ENCODE results near the gene BMP8A.
A peak's percentile ranks its signal among the peaks of the same experiment; 100 is the strongest.
"Not testable (repeated sequence)": the region's sequence is repeated elsewhere in the genome, so short reads cannot be mapped to it uniquely, and the experiment has no call there.

BMP8A gene

GRCh38 chr1:39483276-39483675, 8.2 kb upstream of the BMP8A start:
- no peak for DNase-seq (ENCODE audit: low spot score)

GRCh38 chr1:39484564-39484963, 6.9 kb upstream of the BMP8A start:
- DNase-seq (ENCODE audit: low spot score), result no peak

- no peak for DNase-seq (ENCODE audit: low spot score)
Observed at GRCh38 chr1:39485046-39485803, 6.2 kb upstream of the BMP8A start.

- no peak for DNase-seq (ENCODE audit: low spot score)
Observed at GRCh38 chr1:39488012-39488545, 3.4 kb upstream of the BMP8A start.

GRCh38 chr1:39488793-39489566, 2.5 kb upstream of the BMP8A start:
- DNase-seq (ENCODE audit: low spot score), result no peak

GRCh38 chr1:39489567-39490239, 1.7 kb upstream of the BMP8A start:
- DNase-seq (ENCODE audit: low spot score), result no peak

- no peak for DNase-seq (ENCODE audit: low spot score)
Observed at GRCh38 chr1:39490596-39491145, 765 bp upstream of the BMP8A start.

- DNase-seq (ENCODE audit: low spot score), result not testable (repeated sequence)
Observed at GRCh38 chr1:39492118-39493042, 944 bp downstream of the BMP8A start.

GRCh38 chr1:39493043-39493810, 1.8 kb downstream of the BMP8A start:
- DNase-seq (ENCODE audit: low spot score), result not testable (repeated sequence)

- DNase-seq (ENCODE audit: low spot score), result no peak
Observed at GRCh38 chr1:39494671-39495410, 3.4 kb downstream of the BMP8A start.

GRCh38 chr1:39496520-39496919, 5.1 kb downstream of the BMP8A start:
- DNase-seq (ENCODE audit: low spot score), result not testable (repeated sequence)

GRCh38 chr1:39497585-39497984, 6.1 kb downstream of the BMP8A start:
- DNase-seq (ENCODE audit: low spot score), result no peak

- not testable (repeated sequence) for DNase-seq (ENCODE audit: low spot score)
Observed at GRCh38 chr1:39498096-39498710, 6.8 kb downstream of the BMP8A start.

- not testable (repeated sequence) for DNase-seq (ENCODE audit: low spot score)
Observed at GRCh38 chr1:39498821-39499220, 7.4 kb downstream of the BMP8A start.

GRCh38 chr1:39499668-39500067, 8.2 kb downstream of the BMP8A start:
- no peak for DNase-seq (ENCODE audit: low spot score)

GRCh38 chr1:39500862-39501389, 9.5 kb downstream of the BMP8A start:
- no peak for DNase-seq (ENCODE audit: low spot score)

GRCh38 chr1:39501666-39502065, 10.2 kb downstream of the BMP8A start:
- peak; percentile 73 for DNase-seq (ENCODE audit: low spot score)

GRCh38 chr1:39504436-39504835, 13.0 kb downstream of the BMP8A start:
- not testable (repeated sequence) for DNase-seq (ENCODE audit: low spot score)

GRCh38 chr1:39505289-39505688, 13.9 kb downstream of the BMP8A start:
- no peak for DNase-seq (ENCODE audit: low spot score)

Measured in AG08395 (cell line).